Measurements from ENCODE around the gene CPNE6.

The CPNE6 gene

DNA sequence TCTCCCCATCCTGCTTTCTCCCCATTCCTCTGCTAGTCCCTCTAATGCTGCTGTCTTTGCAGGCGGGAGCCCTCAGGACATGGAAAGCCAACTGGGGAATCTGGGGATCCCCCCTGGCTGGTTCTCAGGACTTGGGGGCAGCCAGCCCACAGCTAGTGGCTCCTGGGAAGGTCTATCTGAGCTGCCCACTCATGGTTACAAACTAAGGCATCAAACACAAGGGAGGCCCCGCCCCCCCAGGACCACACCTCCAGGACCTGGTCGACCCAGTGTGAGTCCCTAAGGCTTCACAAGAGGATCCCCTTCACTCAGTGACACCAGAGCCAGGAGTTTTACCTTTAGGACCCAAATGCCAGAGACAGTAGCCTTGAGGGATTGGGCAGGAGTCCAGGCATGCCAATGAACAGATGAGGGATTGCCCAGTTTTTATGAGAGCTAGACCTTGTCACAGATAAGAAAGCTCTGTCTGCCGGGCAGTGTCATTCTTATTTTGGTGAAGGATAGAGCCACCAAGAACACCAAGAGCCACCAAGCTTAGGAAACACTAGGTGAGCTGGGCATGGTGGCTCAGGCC lies 8.0 kb upstream of the CPNE6 start:
- TF ChIP-seq, protein P1, sequence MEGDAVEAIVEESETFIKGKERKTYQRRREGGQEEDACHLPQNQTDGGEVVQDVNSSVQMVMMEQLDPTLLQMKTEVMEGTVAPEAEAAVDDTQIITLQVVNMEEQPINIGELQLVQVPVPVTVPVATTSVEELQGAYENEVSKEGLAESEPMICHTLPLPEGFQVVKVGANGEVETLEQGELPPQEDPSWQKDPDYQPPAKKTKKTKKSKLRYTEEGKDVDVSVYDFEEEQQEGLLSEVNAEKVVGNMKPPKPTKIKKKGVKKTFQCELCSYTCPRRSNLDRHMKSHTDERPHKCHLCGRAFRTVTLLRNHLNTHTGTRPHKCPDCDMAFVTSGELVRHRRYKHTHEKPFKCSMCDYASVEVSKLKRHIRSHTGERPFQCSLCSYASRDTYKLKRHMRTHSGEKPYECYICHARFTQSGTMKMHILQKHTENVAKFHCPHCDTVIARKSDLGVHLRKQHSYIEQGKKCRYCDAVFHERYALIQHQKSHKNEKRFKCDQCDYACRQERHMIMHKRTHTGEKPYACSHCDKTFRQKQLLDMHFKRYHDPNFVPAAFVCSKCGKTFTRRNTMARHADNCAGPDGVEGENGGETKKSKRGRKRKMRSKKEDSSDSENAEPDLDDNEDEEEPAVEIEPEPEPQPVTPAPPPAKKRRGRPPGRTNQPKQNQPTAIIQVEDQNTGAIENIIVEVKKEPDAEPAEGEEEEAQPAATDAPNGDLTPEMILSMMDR (IDR thresholded peaks at IDR 0.05; ENCODE audit: extremely low read depth, missing control alignments), result no peak
- no peak for DNase-seq (ENCODE audit: low spot score)

DNA sequence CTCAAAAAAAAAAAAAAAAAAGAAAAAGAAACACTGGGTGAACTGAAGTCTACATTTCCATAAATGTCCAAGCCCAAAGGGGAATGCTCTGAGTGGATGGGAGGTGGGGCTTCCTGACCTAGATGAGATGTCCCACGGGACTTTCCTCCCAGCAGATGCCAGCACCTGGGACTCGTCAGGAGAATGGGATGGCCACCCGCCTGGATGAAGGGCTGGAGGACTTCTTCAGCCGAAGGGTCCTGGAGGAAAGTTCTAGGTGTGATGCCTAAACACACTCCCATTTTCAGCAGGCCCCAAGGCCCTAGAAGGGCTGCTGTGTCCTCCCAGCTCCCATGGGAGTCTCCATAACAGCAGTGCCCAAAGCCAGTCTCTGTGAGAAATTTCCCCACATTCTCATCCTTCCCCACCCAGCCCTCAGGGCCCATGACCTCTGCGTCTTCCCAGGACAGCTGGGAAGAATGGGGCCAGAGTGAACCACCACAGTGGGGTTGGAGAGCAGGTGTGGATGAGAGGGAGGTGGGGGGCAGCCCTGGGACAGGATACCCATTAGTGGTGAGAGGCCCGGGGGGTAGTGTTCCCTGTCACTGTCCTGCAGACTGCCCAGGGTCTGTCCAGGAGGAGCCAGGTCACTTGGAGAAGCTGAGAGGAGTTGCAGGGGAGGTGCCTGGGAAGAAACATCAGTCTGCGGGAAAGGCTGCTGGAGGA lies 7.1 kb upstream of the CPNE6 start:
- TF ChIP-seq, protein P1 (IDR thresholded peaks at IDR 0.05; ENCODE audit: extremely low read depth, missing control alignments), result no peak

DNA sequence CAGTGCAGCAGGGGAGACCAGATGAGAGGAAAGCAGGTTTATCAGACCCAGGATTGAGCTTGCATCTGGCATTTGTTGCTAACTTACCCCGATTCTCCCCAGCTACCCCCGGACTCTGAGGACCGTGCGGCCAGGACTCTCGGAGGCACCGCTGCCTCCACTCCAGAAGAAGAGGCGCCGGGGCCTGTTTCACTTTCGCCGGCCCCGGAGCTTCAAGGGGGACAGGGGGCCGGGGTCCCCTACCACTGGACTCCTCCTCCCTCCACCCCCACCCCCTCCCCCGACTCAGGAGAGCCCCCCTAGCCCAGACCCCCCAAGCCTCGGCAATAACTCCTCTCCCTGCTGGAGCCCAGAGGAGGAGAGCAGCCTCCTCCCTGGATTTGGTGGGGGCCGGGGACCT lies 6.5 kb upstream of the CPNE6 start:
- DNase-seq (ENCODE audit: low spot score), result no peak
- TF ChIP-seq, protein P1 (IDR thresholded peaks at IDR 0.05; ENCODE audit: extremely low read depth, missing control alignments), result no peak

More for the DNA sequence above, 7.1 kb upstream of the CPNE6 start:
- DNase-seq (ENCODE audit: low spot score), result no peak

- no peak for DNase-seq (ENCODE audit: low spot score)
- TF ChIP-seq, protein P1 (IDR thresholded peaks at IDR 0.05; ENCODE audit: extremely low read depth, missing control alignments), result no peak
Measured at GRCh38 chr14:24065408-24065807, 6.0 kb upstream of the CPNE6 start.

- TF ChIP-seq, protein P1 (IDR thresholded peaks at IDR 0.05; ENCODE audit: extremely low read depth, missing control alignments), result no peak
Measured at GRCh38 chr14:24066496-24067132, 4.7 kb upstream of the CPNE6 start.

DNA sequence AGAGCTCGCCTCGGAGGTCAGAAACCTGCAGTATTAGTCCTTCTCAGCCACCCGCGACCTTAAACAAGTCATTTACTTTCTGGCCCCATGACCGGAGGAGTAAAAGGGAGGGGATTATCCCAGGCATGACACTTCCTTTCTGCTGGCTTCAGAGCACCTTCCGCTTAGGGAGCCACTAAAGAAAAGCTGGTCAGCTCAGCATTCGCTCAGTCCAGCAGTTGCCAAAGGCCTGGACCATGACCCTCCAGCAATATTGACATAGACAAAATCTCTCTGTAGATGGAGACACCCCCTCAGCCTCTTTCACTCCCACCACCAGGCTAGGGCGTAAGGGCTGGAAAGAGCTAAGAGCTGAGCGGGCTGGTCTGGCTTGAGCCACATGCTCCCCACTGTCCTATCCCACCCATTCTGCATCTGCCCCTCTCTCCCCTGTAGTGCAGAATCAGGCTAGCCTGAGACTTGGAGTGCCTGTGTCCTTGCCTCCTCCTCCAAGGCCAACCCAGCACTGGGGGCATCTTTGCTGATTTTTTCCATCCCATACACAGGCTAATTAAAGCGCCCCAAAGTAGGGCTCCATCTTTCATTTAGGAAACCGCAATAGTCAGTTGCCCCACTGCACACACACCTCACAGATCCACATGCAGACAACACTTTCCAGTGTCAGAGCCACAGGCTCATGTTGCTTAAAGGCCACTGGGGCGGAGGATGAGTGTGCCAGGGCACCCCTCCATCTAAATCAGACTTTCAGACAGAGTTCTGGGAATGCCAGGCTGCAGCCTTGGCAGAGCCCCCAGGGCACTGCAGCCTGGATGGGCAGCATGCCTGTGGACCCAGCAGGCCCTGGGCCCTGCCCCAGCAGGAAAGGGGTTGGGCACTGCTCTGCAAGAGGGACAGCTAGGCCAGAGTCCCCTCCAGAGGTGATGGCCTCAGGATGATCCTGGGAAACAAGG lies 4.0 kb upstream of the CPNE6 start:
- TF ChIP-seq, protein P1 (IDR thresholded peaks at IDR 0.05; ENCODE audit: extremely low read depth, missing control alignments), result no peak
- no peak for DNase-seq (ENCODE audit: low spot score)

More at GRCh38 chr14:24066496-24067132, 4.7 kb upstream of the CPNE6 start:
- DNase-seq (ENCODE audit: low spot score), result no peak
